SKM-1 treated with dmso at 0.1 percent for 144 hours (cell line): ENCODE measurements around the gene TICAM2.

Experiments used
- DNase-seq: peaks from one replicate; lab custom pipeline; 2025; ENCODE audit not compliant: unreplicated experiment; lab: John Stamatoyannopoulos, UW

The TICAM2 gene

GRCh38 chr5:115541611-115542010, 60.7 kb downstream of the TICAM2 start:
- no peak for DNase-seq

- DNase-seq, result no peak
Measured at GRCh38 chr5:115535479-115536035, 66.7 kb downstream of the TICAM2 start.

- no peak for DNase-seq
Measured at GRCh38 chr5:115532517-115532916, 69.8 kb downstream of the TICAM2 start.

GRCh38 chr5:115531787-115532367, 70.4 kb downstream of the TICAM2 start:
- DNase-seq, result no peak

- DNase-seq, result no peak
Measured at GRCh38 chr5:115531380-115531779, 70.9 kb downstream of the TICAM2 start.

- DNase-seq, result no peak
Measured at GRCh38 chr5:115530426-115530825, 71.9 kb downstream of the TICAM2 start.
